ENCODE data around the gene DCLK1.

The DCLK1 gene

DNA sequence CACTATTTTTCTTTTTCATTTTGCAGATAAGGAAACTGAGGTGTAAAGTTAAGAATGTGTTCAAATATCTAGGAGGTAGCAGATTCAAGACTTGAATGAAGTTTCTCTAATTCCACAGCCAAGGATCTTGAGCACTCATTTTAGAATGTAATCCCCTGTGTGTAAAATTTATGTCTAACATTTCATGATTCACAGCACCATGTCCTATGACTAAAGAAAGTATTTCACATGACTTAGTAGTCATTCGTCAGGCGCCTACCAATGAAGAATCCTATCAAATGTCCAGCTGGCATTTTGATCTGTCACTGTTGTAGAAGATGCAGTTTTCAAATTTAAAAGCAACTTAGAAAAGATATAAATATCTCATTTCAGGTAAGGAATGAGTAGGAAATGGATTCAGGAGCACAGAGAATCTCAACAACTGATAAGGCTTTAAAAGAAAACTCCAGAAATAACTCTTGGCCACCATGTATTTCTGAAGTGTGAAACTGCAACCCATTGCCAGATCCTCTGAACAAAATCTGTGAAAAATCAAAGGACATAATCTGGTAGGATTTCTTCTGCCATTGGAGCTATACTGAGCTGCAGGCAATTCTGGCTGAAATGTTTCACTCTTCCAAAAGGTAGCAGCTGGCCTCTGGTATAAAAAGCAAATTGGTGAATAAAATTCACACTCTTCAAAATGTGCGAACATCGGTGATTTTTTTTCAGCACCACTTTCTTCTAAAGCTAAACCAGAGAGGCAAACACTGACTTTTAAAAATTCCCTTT, 92.2 kb downstream of the DCLK1 start:
- DNase-seq (ENCODE audit: low spot score), result no peak

DNA sequence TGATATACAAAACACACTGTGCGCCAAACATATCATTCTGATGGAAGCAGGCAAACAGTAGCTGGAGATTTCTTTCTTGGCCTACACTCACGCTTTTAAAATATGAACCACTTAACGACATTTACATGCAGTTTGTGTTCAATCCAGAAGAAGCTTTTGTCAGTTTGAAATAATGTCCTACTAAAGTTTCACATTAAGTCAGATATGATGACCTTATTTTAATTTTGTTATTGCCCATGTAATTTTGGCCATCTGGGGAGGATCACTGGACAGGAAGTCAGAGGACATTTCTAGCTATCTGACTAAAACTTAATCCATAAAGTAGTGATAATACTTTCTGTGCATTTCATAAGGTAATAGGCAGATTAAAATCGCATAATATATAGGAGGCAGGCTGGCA, 98.1 kb downstream of the DCLK1 start:
- DNase-seq (ENCODE audit: low spot score), result no peak

DNA sequence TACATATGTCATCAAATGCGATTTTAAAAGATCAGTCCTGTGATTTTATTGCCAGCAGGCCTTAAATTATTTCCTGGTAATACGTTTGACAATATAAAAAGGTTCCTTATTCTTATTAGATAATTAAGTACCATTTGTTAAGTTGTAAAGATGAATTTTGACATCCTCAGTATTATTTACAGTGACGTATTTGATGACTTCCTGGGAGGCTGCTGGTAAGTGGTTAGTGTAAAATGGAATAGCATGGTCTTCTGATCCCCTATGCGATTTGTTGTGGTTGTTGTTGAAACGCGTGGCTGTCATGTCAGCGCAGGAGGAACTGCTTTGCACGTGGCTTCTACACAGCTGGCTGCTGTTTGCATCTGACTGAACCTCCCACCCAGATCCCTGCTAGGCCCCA, 99.7 kb downstream of the DCLK1 start:
- no peak for DNase-seq (ENCODE audit: low spot score)

GRCh38 chr13:36030670-36031331, 100.4 kb downstream of the DCLK1 start:
- DNase-seq (ENCODE audit: low spot score), result no peak

DNA sequence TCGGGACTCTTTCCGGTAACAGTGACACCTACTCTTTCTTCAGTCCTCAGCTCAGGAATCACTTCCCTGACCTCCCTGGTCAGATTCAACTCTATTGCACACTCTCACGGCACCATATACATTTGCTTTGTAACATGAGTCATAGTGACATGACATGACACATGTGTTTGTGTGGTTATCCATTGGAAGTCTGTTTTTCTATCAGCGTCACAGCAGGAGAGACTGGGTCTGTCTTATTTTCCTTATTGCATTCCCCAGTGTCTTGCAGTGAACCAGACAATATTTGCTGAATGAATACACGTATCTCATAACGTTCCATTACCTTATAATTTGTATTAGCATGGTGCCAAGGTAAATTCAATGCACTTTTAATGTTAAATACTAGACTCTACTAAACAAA, 102.0 kb downstream of the DCLK1 start:
- no peak for DNase-seq (ENCODE audit: low spot score)

DNA sequence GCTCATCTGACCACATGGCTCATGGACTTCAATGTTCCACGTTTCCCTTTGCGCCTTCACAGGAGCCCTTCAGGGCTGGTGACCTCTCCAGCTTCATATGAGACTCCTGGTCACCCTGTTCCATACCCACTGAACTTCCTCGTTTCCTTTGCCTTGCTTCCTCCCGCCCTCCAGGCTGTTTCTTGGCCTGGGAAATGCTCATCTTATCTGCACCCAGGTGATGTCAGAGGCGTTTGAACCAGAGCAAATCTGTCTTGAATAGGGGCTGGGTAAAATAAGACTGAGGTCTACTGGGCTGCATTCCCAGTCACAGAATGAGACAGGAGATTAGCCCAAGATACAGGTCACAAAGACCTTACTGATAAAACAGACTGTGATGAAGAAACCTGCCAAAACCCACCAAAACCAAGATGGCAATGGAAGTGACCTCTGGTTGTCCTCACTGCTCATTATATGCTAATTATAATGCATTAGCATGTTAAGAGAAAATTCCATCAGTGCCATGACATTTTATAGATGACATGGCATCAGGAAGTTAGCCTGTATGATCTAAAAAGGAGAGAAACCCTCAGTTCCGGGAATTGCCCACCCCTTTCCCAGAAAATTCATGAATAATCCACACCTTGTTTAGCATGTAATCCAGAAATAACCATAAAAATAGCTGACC, 102.7 kb downstream of the DCLK1 start:
- no peak for DNase-seq (ENCODE audit: low spot score)

- DNase-seq (ENCODE audit: low spot score), result no peak
These were observed 104.7 kb downstream of the DCLK1 start for GRCh38 chr13:36026531-36026930.

- no peak for DNase-seq (ENCODE audit: low spot score)
These were observed 116.4 kb downstream of the DCLK1 start for GRCh38 chr13:36014763-36015162.

DNA sequence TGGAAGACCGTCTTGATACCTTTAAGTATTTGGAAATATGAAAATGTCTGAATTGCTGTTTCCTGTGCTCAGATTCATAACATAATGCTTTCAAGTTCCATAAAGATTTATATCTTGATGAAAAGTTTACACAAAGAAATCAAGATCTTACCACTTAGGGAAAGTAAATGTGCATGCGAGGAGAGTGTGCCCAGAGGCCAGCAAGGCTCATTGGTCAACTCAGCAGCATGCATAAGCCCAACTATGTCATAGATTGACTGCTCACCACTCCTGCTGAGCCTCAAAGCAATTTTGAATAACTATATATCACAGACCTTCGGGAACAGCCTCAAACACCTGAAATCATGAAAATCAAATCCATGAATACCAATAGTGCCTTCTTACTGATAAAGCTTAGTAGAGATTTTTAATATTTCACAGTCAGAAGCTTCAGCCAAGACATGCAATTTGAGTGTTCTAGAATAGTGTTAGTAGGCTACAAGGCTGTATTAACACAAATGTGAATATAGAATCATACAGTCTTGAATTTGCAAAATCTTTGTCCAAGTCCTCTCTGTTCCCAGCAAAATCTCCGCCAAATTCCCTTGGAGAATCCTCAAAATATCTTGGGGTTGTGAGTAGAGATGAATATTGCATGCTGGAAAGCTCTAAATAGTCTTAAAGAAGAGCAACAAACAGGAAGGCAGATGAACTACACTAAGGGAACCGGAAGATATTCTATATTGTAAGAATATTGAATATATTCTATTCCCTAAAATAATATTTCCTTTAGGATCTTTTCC, 124.1 kb downstream of the DCLK1 start:
- DNase-seq (ENCODE audit: low spot score), result no peak

GRCh38 chr13:36006347-36006746, 124.8 kb downstream of the DCLK1 start:
- no peak for DNase-seq (ENCODE audit: low spot score)

DNA sequence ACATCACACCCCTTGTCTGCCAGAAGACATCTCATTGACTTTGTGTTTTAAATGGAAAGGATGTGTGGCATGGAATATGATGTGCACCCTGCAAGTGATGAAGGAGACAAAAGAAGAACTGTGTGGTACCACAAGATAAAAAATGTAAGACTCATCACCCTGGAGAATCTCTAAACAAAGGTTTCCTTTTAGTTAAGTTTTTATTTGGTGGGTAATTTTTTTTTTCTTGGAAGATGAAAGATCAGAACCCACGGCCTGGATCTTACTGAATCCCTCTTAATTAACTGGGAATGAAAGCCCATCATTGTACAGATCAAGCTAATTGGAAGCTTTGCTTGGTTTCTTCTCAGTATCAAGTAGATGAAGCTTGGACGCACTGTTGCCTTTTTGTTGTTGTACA, 129.6 kb downstream of the DCLK1 start:
- no peak for DNase-seq (ENCODE audit: low spot score)

GRCh38 chr13:36000028-36000427, 131.2 kb downstream of the DCLK1 start:
- no peak for DNase-seq (ENCODE audit: low spot score)

DNA sequence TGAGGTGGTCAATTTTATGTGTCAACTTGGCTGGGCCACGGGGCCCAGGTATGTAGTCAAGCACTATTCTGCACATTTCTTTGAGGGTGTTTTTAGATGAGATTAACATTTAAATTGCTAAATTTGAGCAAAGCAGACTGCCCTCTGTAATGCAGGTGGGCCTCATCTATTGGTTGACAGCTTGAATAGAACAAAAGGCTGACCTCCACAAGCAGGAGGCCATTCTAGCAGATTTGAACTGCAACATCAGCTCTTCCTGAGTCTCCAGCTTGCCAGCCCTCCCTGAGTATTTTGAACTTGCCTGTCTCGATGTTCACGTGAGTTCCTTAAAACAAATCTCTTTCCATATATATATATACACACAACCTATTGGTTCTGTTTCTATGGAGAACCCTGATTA, 134.8 kb downstream of the DCLK1 start:
- DNase-seq (ENCODE audit: low spot score), result no peak

- no peak for DNase-seq (ENCODE audit: low spot score)
These were observed 136.0 kb downstream of the DCLK1 start for GRCh38 chr13:35995136-35995535.

GRCh38 chr13:35994131-35994966, 136.8 kb downstream of the DCLK1 start:
- DNase-seq (ENCODE audit: low spot score), result no peak

DNA sequence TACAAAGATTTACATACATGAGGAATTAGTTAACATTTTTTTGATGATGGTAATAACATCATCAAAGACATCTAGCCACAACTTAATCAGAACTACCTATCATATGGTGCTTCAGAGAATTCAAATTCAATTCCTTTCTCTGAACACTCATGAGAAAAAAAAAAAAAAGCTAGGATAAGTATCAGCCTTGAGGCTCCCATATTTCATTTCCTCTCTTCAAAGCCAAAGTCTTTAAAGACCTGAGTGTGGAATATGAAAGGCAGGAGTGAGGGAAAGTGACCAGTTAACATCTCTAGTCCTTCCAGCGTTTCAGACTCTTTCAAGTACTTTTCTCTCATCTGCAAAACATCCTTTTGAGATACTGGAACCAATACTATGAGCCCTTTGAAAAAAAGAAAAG, 137.5 kb downstream of the DCLK1 start:
- no peak for DNase-seq (ENCODE audit: low spot score)

- DNase-seq (ENCODE audit: low spot score), result no peak
These were observed 138.2 kb downstream of the DCLK1 start for GRCh38 chr13:35992964-35993363.

- DNase-seq (ENCODE audit: low spot score), result no peak
These were observed 141.0 kb downstream of the DCLK1 start for GRCh38 chr13:35990196-35990595.

GRCh38 chr13:35988648-35989081, 142.5 kb downstream of the DCLK1 start:
- no peak for DNase-seq (ENCODE audit: low spot score)

DNA sequence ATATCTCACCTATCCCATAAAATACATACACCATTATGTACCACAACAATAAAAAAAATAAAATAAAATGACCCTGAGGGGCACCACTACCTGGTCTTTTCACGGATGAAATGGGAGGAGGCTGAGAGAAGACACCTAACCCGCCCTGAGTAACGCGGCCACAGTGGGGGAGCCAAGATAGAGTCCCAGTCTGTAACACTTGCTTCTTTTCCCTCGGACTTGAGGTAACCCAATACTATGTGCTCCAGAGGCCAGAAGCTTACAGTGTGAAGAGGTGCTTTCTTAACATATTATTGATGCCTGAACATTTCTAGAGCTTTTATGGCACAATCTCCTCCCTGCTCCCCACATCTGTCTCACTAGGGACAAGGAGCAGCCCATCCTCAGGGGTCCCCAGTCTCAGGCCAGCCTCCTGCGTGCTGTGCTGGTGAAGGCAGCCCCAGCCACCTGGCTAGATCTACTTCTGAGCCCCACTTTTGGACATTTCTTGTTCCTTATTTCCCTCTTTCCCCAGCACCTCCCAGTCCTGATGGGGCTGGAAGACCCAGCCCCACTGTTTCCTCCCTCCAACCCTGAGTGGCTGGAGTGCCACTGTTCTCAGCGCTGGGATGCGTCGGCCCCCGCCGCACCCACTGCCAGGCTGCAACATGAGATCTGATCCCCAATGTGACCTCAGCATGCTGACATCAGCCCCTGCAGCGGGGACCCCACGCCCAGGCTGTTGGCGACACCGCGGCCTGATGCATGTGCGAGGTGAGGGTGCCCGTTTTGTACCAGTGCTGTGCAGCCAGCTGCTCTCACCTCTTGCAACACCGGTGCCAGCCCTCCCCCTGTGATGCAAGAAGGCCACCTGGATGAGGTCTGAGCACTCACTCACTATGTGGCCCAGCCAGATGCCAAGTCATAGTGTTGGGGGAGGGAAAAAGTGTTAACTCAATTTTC, 143.3 kb downstream of the DCLK1 start:
- DNase-seq (ENCODE audit: low spot score), result no peak
